NB4 (cell line): ENCODE data around the gene KCTD15.

Experiments used
- CTCF ChIP-seq: IDR thresholded peaks from one replicate; pipeline ENCODE4 v1.5.1; 2012; ENCODE audit warnings: low read depth, low read length
- TF ChIP-seq, protein P1 (sequence below): IDR thresholded peaks from 2 replicates; pipeline ENCODE4 v1.6.1; 2011; ENCODE audit warnings: low read depth, low read length

DNA sequence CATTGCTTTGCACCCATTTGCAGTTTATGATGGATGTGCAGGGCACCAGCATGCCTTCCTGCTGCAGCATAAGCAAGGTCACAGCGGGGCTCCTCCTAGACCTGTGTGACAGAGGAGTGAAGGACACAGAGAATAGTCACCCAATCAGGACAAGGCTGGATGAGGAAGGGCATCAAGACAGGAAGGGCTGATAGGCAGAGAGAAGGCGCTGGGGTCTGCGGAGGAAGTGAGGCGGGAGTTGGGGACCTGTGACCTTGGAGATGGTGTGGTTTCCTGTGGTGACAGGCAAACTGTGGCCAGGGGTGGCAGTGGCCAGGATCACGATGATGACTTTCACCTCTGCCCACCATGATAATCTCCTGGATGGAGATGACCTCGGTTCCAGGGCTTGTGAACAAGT lies 16.4 kb upstream of the KCTD15 start:
- TF ChIP-seq CTCF = no peak
- TF ChIP-seq, protein P1, sequence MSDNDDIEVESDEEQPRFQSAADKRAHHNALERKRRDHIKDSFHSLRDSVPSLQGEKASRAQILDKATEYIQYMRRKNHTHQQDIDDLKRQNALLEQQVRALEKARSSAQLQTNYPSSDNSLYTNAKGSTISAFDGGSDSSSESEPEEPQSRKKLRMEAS = no peak
